Measurements from ENCODE around the gene LRRC8C. TPM values are rescaled to one million over a fixed set of nuclear protein-coding genes. Genes with fewer than 3 reads are reported as not detected.

The LRRC8C gene
- total and polyA plus RNA-seq, 8 donors = 0.63 to 3.5 (median 1.1) TPM

DNA sequence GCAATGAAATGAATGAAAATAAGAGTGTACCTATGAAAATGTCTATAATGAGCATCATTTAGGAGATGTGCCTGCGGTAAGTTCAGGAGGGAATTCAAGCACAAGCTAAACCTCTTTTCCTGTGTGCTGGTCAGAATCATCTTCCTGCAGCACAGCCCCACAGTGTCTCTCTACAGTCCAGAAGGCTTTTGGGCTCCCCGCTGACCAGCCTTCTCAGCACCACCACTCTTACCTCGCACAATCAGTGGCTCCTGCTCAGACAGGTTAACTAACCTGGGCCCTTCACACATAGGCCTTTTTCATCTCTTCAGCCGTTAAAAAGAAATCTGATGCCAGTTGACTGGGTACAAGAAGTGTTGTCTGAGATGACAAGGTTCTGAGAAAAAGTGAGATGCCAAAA is 57.7 kb downstream of the LRRC8C start:
- 84% methylated on average over 4 of the region's 4 CpGs for WGBS, 2 donors
- DNase-seq = no peak
- no peaks in the 10 kb centered on the region for H3K27me3 ChIP-seq
- ATAC-seq = no peak
- intact Hi-C loops (cut with DNase I) = no loop called here
- TF ChIP-seq, protein P1, sequence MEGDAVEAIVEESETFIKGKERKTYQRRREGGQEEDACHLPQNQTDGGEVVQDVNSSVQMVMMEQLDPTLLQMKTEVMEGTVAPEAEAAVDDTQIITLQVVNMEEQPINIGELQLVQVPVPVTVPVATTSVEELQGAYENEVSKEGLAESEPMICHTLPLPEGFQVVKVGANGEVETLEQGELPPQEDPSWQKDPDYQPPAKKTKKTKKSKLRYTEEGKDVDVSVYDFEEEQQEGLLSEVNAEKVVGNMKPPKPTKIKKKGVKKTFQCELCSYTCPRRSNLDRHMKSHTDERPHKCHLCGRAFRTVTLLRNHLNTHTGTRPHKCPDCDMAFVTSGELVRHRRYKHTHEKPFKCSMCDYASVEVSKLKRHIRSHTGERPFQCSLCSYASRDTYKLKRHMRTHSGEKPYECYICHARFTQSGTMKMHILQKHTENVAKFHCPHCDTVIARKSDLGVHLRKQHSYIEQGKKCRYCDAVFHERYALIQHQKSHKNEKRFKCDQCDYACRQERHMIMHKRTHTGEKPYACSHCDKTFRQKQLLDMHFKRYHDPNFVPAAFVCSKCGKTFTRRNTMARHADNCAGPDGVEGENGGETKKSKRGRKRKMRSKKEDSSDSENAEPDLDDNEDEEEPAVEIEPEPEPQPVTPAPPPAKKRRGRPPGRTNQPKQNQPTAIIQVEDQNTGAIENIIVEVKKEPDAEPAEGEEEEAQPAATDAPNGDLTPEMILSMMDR (IDR thresholded peaks at IDR 0.05) = no peak
- H3K9me3 ChIP-seq = no peaks in the 10 kb centered on the region
- FAIRE-seq = no peak
- H3K4me1 ChIP-seq = no peaks in the 10 kb centered on the region
- no peak overlapping the region for H3K27ac ChIP-seq
- H3K4me3 ChIP-seq = no peak overlapping the region
- no peaks in the 10 kb centered on the region for H3K36me3 ChIP-seq

- FAIRE-seq (no peak), ATAC-seq (peak in 2 of 4 donors; percentile 32 to 47), DNase-seq (no peak)
- Histone ChIP-seq H3K36me3 (no peaks in the 10 kb centered on the region), H3K4me1 (no peaks in the 10 kb centered on the region), H3K9me3 (no peaks in the 10 kb centered on the region), H3K4me3 (no peak overlapping the region), H3K27ac (peak overlapping the region in 1 of 4 donors; percentile 8), H3K27me3 (no peaks in the 10 kb centered on the region)
- WGBS, 2 donors = 62 to 68% methylated on average over 4 of the region's 4 CpGs
- intact Hi-C loops (cut with DNase I) = no loop called here
- TF ChIP-seq, protein P1 (IDR thresholded peaks at IDR 0.05) = no peak
Measured at GRCh38 chr1:89692601-89693521, 59.9 kb downstream of the LRRC8C start.

DNA sequence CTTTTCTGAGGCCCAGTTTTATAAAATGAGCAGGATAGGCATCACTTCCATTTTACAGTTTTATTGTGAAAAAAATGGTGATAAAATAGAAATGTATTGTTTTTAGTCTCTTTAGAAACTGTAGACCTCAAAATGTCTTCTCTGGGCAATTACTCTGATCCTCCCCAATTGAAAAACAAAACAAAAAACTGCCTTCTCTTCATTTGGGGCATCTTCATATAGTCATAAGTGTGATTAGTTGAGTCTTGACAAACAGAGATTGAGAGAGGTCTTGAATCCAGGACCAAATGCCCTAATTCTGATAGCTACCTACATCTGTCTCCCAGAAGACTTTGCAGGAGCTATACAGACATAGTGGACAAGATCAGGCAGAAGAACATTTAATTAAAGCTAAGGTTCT is 62.9 kb downstream of the LRRC8C start:
- FAIRE-seq = no peak
- no peak overlapping the region for H3K4me3 ChIP-seq
- no peaks in the 10 kb centered on the region for H3K36me3 ChIP-seq
- TF ChIP-seq, protein P1 (IDR thresholded peaks at IDR 0.05) = no peak
- DNase-seq = no peak
- no peaks in the 10 kb centered on the region for H3K27me3 ChIP-seq
- no peaks in the 10 kb centered on the region for H3K9me3 ChIP-seq
- ATAC-seq = no peak
- intact Hi-C loops (cut with DNase I) = no loop called here
- H3K27ac ChIP-seq = no peak overlapping the region
- H3K4me1 ChIP-seq = no peaks in the 10 kb centered on the region

- Histone ChIP-seq H3K27me3 (no peaks in the 10 kb centered on the region), H3K4me1 (no peaks in the 10 kb centered on the region), H3K4me3 (no peak overlapping the region), H3K36me3 (no peaks in the 10 kb centered on the region), H3K27ac (no peak overlapping the region), H3K9me3 (no peaks in the 10 kb centered on the region)
- FAIRE-seq = no peak
- WGBS, 2 donors = 41 to 55% methylated on average over 1 of the region's 1 CpG
- TF ChIP-seq, protein P1 (IDR thresholded peaks at IDR 0.05) = no peak
- no peak for ATAC-seq
- intact Hi-C loops (cut with DNase I) = no loop called here
- no peak for DNase-seq
Measured at GRCh38 chr1:89697383-89697782, 64.5 kb downstream of the LRRC8C start.

GRCh38 chr1:89698020-89698560 is 65.2 kb downstream of the LRRC8C start:
- Histone ChIP-seq H3K4me3 (no peak overlapping the region), H3K4me1 (no peaks in the 10 kb centered on the region), H3K27ac (no peak overlapping the region), H3K27me3 (no peaks in the 10 kb centered on the region), H3K36me3 (no peaks in the 10 kb centered on the region), H3K9me3 (no peaks in the 10 kb centered on the region)
- FAIRE-seq = no peak
- 35 to 48% methylated on average over 3 of the region's 3 CpGs for WGBS, 2 donors
- ATAC-seq = no peak
- intact Hi-C loops (cut with DNase I) = no loop called here
- TF ChIP-seq, protein P1 (IDR thresholded peaks at IDR 0.05) = no peak
- no peak for DNase-seq
